Right cardiac atrium (tissue), 5 donors: ENCODE results near the gene PRKCE. TPM values are rescaled to one million over a fixed set of nuclear protein-coding genes. Genes with fewer than 3 reads are reported as not detected.

ENCODE experiments used
- ATAC-seq, 2 donors: fragments of 200-7000 bp; cut with Tn5 transposase; one replicate each; pipeline versions ENCODE4 v1.8.0 to v1.9.1; 2020; ENCODE audit warnings: moderate library complexity in 2 of 2, mild to moderate bottlenecking in 1 of 2
- DNase-seq, 3 donors: peaks; one replicate each; pipeline ENCODE4 v3.0.0-alpha.2; 2020
- H3K27ac ChIP-seq: one replicate; pipeline ENCODE4 v1.5.1; 2013; ENCODE audit warnings: mild to moderate bottlenecking, low read length, control low read depth, moderate library complexity
- H3K27me3 ChIP-seq: one replicate; pipeline ENCODE4 v1.6.1; 2013; ENCODE audit not compliant: control insufficient read depth, insufficient read depth
- H3K4me1 ChIP-seq: one replicate; pipeline ENCODE4 v1.6.1; 2013; ENCODE audit warnings: low read length; ENCODE audit not compliant: control insufficient read depth, insufficient read depth
- H3K4me3 ChIP-seq: one replicate; pipeline ENCODE4 v1.5.1; 2013; ENCODE audit warnings: low read length, control low read depth
- H3K9me3 ChIP-seq: one replicate; pipeline ENCODE4 v1.6.1; 2013; ENCODE audit warnings: low read length; ENCODE audit not compliant: control insufficient read depth
- WGBS: extraction: QIAGEN DNeasy Blood & Tissue Kit; methylation state at CpG from one replicate; pipeline ENCODE4 v1.1.7; 2013; 5-methylcytosine and 5-hydroxymethylcytosine counted together
- intact Hi-C, 4 donors: fragments of 100-400 bp; cut with DNase I; formaldehyde crosslinking; loops; one replicate each; pipeline versions ENCODE4 v1.11.0 to v1.14.0; 2022 to 2023
- polyA plus RNA-seq: library from polyadenylated mRNA; stranded (reverse); fragments of 200-250 nt; gene quantifications from one replicate; pipeline ENCODE4 v1.2.3, GENCODE V29; 2013
- total RNA-seq, 4 donors: library from RNA; stranded (reverse); fragmentation: NEBNext Ultra II Directional; extraction: Animal tissue kit (Norgen Biotek cat#: 25700); gene quantifications; one replicate each; pipeline ENCODE4 v1.2.1, GENCODE V29; 2021
- donor health status: healthy with polysubstance abuse.
- donor health status: DM: no; HTN: yes; CAD: no.
- donor health status: DM: no; HTN: no; CAD: no.
- donor health status: DM: no; HTN: yes; CAD: no; lungs with severe emphysema.
- donor health status: DM: yes; HTN: yes; CAD: no.

PRKCE gene
- total and polyA plus RNA-seq, 5 donors: 5.5 to 19.7 (median 18.7) TPM

- WGBS: 91% methylated on average over 4 of the region's 4 CpGs
- Histone ChIP-seq H3K4me1 (peaks cover 3% of the 10 kb centered on the region), H3K9me3 (no peaks in the 10 kb centered on the region), H3K27ac (no peak overlapping the region), H3K27me3 (no peaks in the 10 kb centered on the region), H3K4me3 (no peak overlapping the region)
- DNase-seq (no peak), ATAC-seq (no peak)
- intact Hi-C loops: no loop called here
Measured at GRCh38 chr2:45728458-45728942, 77.0 kb downstream of the PRKCE start.

DNA sequence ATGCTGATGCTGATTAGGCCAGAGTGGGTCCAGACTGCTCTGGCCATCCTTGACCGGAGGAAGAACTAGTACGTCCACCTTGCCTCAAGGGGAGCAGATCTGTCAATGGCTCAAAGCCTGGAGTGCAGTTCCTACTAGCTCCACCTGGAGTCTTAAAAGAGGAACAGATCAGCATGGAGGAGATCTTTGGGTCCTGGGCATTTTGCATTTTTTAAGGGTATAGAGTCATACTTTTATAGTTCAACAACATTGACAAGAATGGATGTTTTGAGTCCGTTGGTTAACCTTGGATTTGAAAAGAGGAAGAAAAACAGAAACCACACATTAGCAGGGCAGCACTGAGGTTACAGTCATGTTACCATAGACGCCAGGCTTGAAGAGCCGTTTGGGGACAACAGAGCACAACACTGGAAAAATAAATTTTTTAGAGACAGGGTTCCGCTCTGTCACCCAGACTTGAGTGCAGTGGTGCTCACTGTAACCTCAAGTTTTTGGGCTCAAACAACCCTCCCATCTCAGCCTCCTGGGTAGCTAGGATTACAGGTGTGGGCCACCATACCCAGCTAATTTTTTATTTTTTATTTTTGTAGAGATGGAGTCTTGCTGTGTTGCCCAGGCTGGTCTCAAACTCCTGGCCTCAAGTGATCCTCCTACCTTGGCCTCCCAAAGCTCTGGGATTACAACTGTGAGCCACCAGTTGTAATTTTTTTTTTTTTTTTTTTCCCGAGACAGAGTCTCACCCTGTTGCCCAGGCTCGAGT, 78.5 kb downstream of the PRKCE start:
- Histone ChIP-seq H3K27me3 (no peaks in the 10 kb centered on the region), H3K4me1 (peaks cover 1% of the 10 kb centered on the region), H3K9me3 (no peaks in the 10 kb centered on the region), H3K4me3 (no peak overlapping the region), H3K27ac (no peak overlapping the region)
- no peak for ATAC-seq
- no peak for DNase-seq
- intact Hi-C loops: loop anchor here in 1 of 4 donors (2.0 kb wide), 1 partner anchor 13 kb away; no protein-coding TSS in a partner anchor
- 94% methylated on average over 8 of the region's 8 CpGs for WGBS

GRCh38 chr2:45731141-45731540, 79.7 kb downstream of the PRKCE start:
- ATAC-seq (no peak), DNase-seq (no peak)
- H3K27me3 ChIP-seq: no peaks in the 10 kb centered on the region
- H3K27ac ChIP-seq: no peak overlapping the region
- H3K9me3 ChIP-seq: no peaks in the 10 kb centered on the region
- intact Hi-C loops: loop anchor here in 1 of 4 donors (2.0 kb wide), 1 partner anchor 14 kb away; no protein-coding TSS in a partner anchor
- peaks cover 2% of the 10 kb centered on the region for H3K4me1 ChIP-seq
- no peak overlapping the region for H3K4me3 ChIP-seq

DNA sequence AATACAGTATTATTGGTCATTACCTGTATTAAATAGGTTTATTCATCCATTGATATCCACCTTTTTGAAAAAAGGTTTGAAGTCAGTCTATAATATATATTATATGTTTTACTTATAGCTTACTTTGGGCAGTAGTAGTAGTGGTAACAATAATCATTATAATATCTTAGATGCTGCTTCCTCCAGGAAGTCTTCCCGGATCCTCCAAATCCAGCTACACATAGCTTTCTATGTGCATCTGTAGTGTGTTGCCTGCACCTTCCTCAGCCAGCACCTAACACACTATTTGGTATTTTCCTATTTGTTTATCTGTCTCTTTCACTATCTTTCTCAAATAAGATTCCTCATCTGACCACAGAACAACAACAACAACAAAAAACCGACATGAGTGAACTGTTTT, 81.0 kb downstream of the PRKCE start:
- Histone ChIP-seq H3K27me3 (no peaks in the 10 kb centered on the region), H3K4me3 (no peak overlapping the region), H3K27ac (no peak overlapping the region), H3K9me3 (no peaks in the 10 kb centered on the region), H3K4me1 (peaks cover 2% of the 10 kb centered on the region)
- DNase-seq: no peak
- 84% methylated on average over 2 of the region's 2 CpGs for WGBS
- intact Hi-C loops: no loop called here
- ATAC-seq: no peak

DNA sequence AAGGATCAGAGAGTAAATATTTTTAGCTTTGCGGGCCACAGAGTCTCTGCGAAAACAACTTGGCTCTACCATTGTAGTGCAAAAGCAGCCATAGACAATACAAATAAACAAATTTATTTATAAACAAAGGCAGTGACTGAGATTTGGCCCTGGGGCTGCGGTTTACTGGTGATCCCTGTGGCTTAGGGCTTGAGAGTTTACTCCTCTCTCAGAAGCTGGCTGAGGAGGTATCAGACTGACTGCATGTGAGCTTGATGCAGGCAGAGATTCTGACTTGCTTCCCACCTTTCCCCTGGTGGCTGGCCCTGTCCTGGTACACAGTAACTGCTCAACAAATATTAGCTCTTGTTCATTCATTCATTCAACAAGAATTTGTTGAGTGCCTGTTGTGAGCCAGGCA, 81.5 kb downstream of the PRKCE start:
- DNase-seq (no peak), ATAC-seq (no peak)
- no peaks in the 10 kb centered on the region for H3K9me3 ChIP-seq
- 96% methylated on average over 3 of the region's 3 CpGs for WGBS
- no peak overlapping the region for H3K27ac ChIP-seq
- intact Hi-C loops: no loop called here
- no peaks in the 10 kb centered on the region for H3K27me3 ChIP-seq
- H3K4me1 ChIP-seq: peaks cover 2% of the 10 kb centered on the region
- H3K4me3 ChIP-seq: no peak overlapping the region

GRCh38 chr2:45734336-45734735, 82.9 kb downstream of the PRKCE start:
- H3K9me3 ChIP-seq: no peaks in the 10 kb centered on the region
- no peak for DNase-seq

DNA sequence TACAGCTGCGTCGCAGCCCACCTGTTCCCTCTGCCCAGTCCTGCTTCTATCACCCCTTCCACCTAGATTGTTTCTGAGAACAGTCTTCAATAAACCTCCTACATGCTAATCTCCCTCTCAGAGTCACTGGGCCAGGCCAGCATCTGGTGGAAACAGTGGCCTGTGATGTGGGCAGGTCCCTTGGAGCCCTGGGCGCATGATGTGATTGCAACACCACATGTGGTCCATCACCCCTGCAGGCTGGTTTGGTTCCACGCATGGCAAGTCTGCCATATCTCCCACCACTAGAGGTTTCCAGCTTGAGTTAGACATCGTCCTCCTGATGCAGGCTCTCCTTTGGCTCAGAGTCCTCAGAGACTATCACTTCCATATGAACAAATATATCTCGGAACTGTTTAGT, 83.5 kb downstream of the PRKCE start:
- WGBS: 82% methylated on average over 6 of the region's 6 CpGs
- Histone ChIP-seq H3K4me3 (no peak overlapping the region), H3K27me3 (no peaks in the 10 kb centered on the region), H3K27ac (no peak overlapping the region), H3K9me3 (no peaks in the 10 kb centered on the region), H3K4me1 (peaks cover 2% of the 10 kb centered on the region)
- ATAC-seq (peak in 1 of 2 donors; percentile 38), DNase-seq (no peak)
- intact Hi-C loops: no loop called here

More at GRCh38 chr2:45734336-45734735, 82.9 kb downstream of the PRKCE start:
- no peak overlapping the region for H3K27ac ChIP-seq
- no peak for ATAC-seq
- H3K27me3 ChIP-seq: no peaks in the 10 kb centered on the region
- 97% methylated on average over 6 of the region's 6 CpGs for WGBS
- intact Hi-C loops: no loop called here
- H3K4me3 ChIP-seq: no peak overlapping the region
- peaks cover 2% of the 10 kb centered on the region for H3K4me1 ChIP-seq

DNA sequence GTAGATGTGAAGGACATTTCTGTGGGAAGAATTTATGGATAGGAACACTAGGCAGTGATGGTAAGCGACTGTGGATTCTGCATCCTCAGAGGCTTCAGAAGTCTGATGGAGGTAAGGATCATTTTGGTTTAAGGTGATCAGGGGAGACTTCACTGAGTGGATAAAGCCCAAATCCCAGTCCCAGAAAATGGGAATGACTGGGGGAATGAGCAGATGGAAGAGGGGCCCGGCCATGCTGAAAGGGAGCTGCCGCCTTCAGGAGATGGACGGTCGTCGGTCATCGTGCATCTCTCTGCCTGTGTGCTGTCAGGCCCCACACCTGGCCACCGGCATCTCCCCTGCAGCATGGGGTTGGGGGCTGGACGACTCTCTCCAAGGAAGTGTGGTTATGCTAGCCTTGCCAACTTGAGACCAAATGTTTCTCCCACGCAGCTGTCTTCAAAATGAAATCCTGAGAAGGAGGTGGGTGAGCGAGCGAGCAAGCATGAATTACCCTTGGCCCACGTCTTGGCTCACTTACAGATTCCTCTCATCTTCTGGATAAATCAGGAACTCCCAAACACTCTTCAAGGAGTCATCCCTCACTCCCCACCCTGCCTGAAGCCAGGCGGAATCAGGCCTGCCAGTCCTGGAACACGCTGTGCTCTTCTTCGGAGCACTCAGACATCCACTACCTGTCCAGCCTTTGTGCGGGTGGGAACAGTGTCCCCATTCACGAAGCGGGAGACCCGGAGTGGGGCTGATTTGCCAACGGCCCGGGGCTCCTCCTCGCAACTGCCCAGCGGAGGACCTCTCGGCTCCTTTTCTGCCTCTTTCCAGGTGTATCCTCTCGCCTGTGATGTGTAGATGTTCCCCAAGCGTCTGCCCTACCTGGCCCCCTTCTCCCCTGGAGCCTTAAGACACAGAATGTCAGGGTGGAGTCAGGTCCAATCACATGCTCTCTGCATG, 85.6 kb downstream of the PRKCE start:
- ATAC-seq: no peak
- H3K9me3 ChIP-seq: no peaks in the 10 kb centered on the region
- H3K4me1 ChIP-seq: peaks cover 6% of the 10 kb centered on the region
- intact Hi-C loops: no loop called here
- H3K27me3 ChIP-seq: no peaks in the 10 kb centered on the region
- WGBS: 92% methylated on average over 27 of the region's 27 CpGs
- H3K27ac ChIP-seq: no peak overlapping the region
- DNase-seq: no peak
- H3K4me3 ChIP-seq: no peak overlapping the region

- H3K27me3 ChIP-seq: no peaks in the 10 kb centered on the region
- H3K4me1 ChIP-seq: peaks cover 7% of the 10 kb centered on the region
- ATAC-seq: no peak
- no peak for DNase-seq
- H3K4me3 ChIP-seq: no peak overlapping the region
- intact Hi-C loops: no loop called here
- H3K27ac ChIP-seq: no peak overlapping the region
- no peaks in the 10 kb centered on the region for H3K9me3 ChIP-seq
Measured at GRCh38 chr2:45739796-45740485, 88.5 kb downstream of the PRKCE start.

GRCh38 chr2:45741161-45741850, 89.8 kb downstream of the PRKCE start:
- peak; percentile 26 to 65 for ATAC-seq
- 54% methylated on average over 7 of the region's 7 CpGs for WGBS
- H3K4me1 ChIP-seq: peaks cover 9% of the 10 kb centered on the region
- no peaks in the 10 kb centered on the region for H3K9me3 ChIP-seq
- peak; percentile 38 to 76 (median 75) for DNase-seq
- H3K4me3 ChIP-seq: no peak overlapping the region
- intact Hi-C loops: no loop called here
- H3K27me3 ChIP-seq: no peaks in the 10 kb centered on the region
- no peak overlapping the region for H3K27ac ChIP-seq
